Stimulated activated CD4-positive, alpha-beta T cell treated with anti-CD3 and anti-CD28 coated beads, Interleukin-4, amount 100 ng/mL, for 1 hour (primary cell): ENCODE data around the gene TCF20.

ENCODE experiments used
- DNase-seq: peaks from one replicate; pipeline ENCODE4 v3.0.0-alpha.2; 2020

The TCF20 gene

GRCh38 chr22:42256930-42257329 lies 13.5 kb downstream of the TCF20 start:
- no peak for DNase-seq

GRCh38 chr22:42256220-42256619 lies 14.2 kb downstream of the TCF20 start:
- DNase-seq = no peak

- DNase-seq = no peak
Observed at GRCh38 chr22:42249831-42250230, 20.6 kb downstream of the TCF20 start.

DNA sequence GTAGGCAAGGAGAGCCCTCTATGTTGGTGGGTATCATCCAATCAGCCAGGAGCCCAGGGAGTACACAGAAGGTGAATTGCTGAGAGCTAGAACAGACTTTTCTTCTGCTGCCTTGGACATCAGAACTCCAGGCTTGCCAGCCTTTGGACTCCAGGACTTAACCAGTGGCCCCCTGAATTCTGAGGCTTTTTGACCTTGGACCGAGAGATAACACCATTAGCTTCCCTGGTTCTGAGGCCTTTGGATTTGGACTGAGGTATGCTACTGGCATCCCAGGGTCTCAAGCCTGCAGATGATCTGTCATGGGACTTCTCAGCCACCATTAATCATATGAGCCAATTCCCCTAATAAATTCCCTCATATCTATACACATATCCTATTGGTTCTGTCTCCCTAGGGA lies 21.5 kb downstream of the TCF20 start:
- no peak for DNase-seq

DNA sequence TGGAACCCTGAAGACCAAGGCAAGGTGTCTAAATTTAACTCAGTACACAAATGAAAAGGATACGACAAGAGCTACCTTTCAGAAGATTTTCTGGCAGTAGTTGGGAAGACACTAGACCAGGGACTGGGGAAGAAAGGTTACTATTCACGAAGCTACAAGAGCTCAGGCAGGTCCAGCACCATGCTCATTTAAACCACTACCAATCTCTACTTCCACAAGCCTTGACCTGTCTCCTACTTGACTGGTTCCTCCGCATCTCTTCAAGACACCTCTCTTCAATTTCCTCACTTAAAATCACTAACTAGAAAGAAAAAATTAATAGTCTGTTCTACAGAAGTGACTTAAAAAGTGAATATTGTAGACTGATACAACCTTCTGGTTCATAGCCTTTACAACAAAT lies 22.9 kb downstream of the TCF20 start:
- no peak for DNase-seq

DNA sequence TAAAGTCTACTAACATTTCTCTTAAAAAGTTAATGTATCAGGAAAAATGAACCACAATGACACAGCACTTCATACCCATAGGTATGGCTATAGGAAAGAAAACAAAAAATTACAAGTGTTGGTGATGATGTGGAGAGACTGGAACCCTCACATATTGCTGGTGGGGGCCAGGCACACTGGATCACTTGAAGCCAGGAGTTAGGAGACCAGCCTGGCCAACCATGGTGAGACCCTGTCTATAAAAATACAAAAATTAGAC lies 26.7 kb downstream of the TCF20 start:
- no peak for DNase-seq

- no peak for DNase-seq
Observed at GRCh38 chr22:42236848-42237247, 33.6 kb downstream of the TCF20 start.

DNA sequence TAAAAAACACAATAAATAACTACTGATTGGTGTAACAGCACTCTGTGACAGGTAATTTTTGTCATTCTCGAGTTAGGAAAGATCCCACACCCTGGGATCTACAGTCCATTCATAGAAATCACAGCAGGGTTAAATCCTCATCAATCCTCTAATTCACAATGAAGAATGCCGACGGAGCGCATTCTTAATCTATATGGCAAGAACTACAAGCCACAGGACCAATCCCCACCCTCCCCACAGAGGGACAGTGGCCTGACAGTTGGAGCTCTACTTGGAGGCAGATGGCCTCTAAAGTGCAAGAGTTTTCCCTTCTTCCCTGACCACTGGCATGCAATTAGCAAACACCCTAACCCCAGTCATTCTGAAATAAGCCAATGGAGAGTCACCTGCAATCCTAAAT lies 34.2 kb downstream of the TCF20 start:
- no peak for DNase-seq

- no peak for DNase-seq
Observed at GRCh38 chr22:42233879-42234278, 36.6 kb downstream of the TCF20 start.

- DNase-seq = no peak
Observed at GRCh38 chr22:42231929-42232328, 38.5 kb downstream of the TCF20 start.

DNA sequence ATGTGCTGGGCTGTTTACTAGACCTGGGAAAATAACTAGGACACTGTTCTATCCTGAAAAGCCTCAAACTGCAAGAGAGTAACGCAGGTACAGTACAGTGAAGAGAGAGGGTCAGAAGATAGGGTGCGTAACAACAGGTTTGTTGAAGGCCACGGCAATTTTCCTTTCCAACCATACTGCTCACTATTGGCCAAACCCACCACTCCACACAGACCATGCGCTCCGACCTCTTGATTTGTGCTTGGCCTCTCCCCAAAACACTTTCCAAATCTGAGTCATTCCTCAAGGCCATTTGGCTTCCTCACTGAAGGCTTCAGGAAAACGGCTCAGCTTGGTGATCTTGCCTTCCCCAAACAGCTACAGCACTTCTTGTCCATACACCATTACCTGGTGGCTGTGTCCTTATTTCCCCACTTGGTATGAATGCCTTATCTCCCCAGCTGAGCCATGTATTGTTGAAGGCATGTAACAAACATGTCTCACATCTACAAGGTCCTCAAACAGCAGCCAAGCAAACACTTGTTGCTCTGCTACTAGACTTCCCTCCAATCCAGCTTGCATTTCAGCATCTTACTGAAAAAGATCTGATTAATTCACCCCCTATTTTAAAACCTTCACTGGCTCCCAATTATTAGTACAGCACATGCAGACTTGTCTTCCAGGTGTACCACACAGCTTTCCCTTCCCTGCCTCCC lies 40.9 kb downstream of the TCF20 start:
- DNase-seq = no peak

DNA sequence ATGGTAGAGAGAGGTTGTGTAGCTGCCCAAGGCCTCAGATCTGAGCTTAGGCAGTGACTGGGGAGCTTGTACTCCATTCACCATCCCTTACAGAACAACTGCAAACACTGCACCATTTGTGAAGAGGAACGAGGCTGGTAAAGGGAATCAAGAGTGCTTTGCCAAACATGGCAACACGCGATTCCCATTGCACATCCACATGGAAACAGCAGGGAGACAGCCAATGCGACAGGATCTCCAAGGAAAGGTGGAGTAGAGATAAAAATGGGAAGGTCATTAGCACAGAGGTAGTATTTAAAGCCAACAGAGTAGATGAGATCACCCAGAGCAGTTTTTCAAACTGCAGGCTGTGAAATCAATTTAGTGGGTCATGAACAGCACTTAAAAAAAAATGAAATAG lies 42.0 kb downstream of the TCF20 start:
- DNase-seq = no peak

DNA sequence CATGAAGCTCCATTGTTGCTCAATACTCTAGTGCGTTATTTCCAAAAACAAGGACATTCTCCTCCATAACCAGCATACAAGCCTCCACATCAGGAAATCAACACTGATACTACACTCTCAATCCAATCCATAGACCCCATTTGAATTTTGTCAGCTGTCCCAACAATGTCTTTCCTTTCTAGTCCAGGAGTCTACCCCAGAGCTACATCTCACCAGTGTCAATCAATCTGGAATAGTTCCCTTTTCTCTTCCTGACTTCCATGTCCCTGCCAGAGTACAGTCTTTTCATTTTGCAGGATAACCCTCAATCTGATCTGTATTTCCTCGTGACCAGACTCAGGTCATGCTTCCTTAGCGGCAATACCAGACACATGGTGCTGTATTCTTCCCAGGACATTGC lies 43.0 kb downstream of the TCF20 start:
- DNase-seq = no peak

GRCh38 chr22:42225841-42226240 lies 44.6 kb downstream of the TCF20 start:
- DNase-seq = no peak

GRCh38 chr22:42222140-42222539 lies 48.3 kb downstream of the TCF20 start:
- no peak for DNase-seq
